NCI-H345 treated with DMSO at 0.1 percent for 48 hours (cell line): ENCODE measurements around the gene S1PR2.

Experiments used
- DNase-seq: peaks from one replicate; lab custom pipeline; 2025; ENCODE audit not compliant: unreplicated experiment; lab: John Stamatoyannopoulos, UW

The S1PR2 gene

GRCh38 chr19:10230861-10231611 is at the start of gene S1PR2:
TSS of gene S1PR2 (minus strand) at chr19:10231331. CDS start at chr19:10224905, 6,426 bp downstream.
- peak; percentile 46 for DNase-seq

- no peak for DNase-seq
Observed at GRCh38 chr19:10279737-10280442, 48.8 kb upstream of the S1PR2 start.

GRCh38 chr19:10278935-10279334 is 47.8 kb upstream of the S1PR2 start:
- DNase-seq, result no peak

- no peak for DNase-seq
Observed at GRCh38 chr19:10277795-10278589, 46.9 kb upstream of the S1PR2 start.

- DNase-seq, result no peak
Observed at GRCh38 chr19:10274589-10274988, 43.5 kb upstream of the S1PR2 start.

- no peak for DNase-seq
Observed at GRCh38 chr19:10271543-10272086, 40.5 kb upstream of the S1PR2 start.

- no peak for DNase-seq
Observed at GRCh38 chr19:10270616-10271394, 39.7 kb upstream of the S1PR2 start, which contains the start of gene ICAM1. TSS of gene ICAM1 (plus strand) at chr19:10271120. CDS start at chr19:10271160, 40 bp downstream.

- DNase-seq, result no peak
Observed at GRCh38 chr19:10270180-10270615, 39.1 kb upstream of the S1PR2 start.

- peak; percentile 70 for DNase-seq
Observed at GRCh38 chr19:10269333-10270179, 38.4 kb upstream of the S1PR2 start.

- no peak for DNase-seq
Observed at GRCh38 chr19:10268071-10268470, 36.9 kb upstream of the S1PR2 start.

- no peak for DNase-seq
Observed at GRCh38 chr19:10266706-10267105, 35.6 kb upstream of the S1PR2 start.

GRCh38 chr19:10262771-10263170 is 31.6 kb upstream of the S1PR2 start:
- DNase-seq, result no peak

- DNase-seq, result no peak
Observed at GRCh38 chr19:10260141-10260584, 29.0 kb upstream of the S1PR2 start.

- DNase-seq, result peak; percentile 49
Observed at GRCh38 chr19:10259162-10259905, 28.2 kb upstream of the S1PR2 start.

GRCh38 chr19:10258080-10258710 is 27.1 kb upstream of the S1PR2 start:
- no peak for DNase-seq

- DNase-seq, result no peak
Observed at GRCh38 chr19:10256970-10257615, 26.0 kb upstream of the S1PR2 start.

GRCh38 chr19:10256551-10256950 is 25.4 kb upstream of the S1PR2 start:
- DNase-seq, result no peak

GRCh38 chr19:10255358-10255757 is 24.2 kb upstream of the S1PR2 start:
- DNase-seq, result no peak
